Body of pancreas (tissue), 4 donors: ENCODE data around the gene BCOR. TPM values are rescaled to one million over a fixed set of nuclear protein-coding genes. Genes with fewer than 3 reads are reported as not detected.

Experiments used
- ATAC-seq: fragments of 150-250 bp; one replicate; pipeline ENCODE4 v1.9.1; 2016
- DNase-seq, 4 donors: peaks; one replicate each; pipeline ENCODE4 v3.0.0-alpha.2; 2019
- H3K27ac ChIP-seq, 4 donors: fragments of 200-600 bp; sonication (generic); 1 replicate in 3 of 4; 2 replicates in 1 of 4; pipeline versions ENCODE4 v1.5.1 to v1.6.1; 2016 to 2019; ENCODE audit warnings: mild to moderate bottlenecking in 1 of 4, mixed read lengths in 1 of 4, moderate library complexity in 1 of 4
- H3K27me3 ChIP-seq, 2 donors: fragments of 200-600 bp; sonication (generic); one replicate each; pipeline ENCODE4 v1.6.0; 2016; ENCODE audit warnings: mild to moderate bottlenecking in 1 of 2
- H3K36me3 ChIP-seq, 2 donors: fragments of 200-600 bp; sonication (generic); replicated peaks in 1 of 2; 2 replicates each; pipeline ENCODE4 v1.5.1; 2016; ENCODE audit warnings: low read depth in 2 of 2; ENCODE audit not compliant: insufficient read depth in 1 of 2
- H3K4me1 ChIP-seq: fragments of 200-600 bp; sonication (generic); one replicate; pipeline ENCODE4 v1.6.0; 2016
- H3K4me3 ChIP-seq, 2 donors: fragments of 200-600 bp; sonication (generic); 1 replicate in 1 of 2; 2 replicates in 1 of 2; pipeline ENCODE4 v1.5.1; 2016 to 2019
- H3K9me3 ChIP-seq, 3 donors: fragments of 200-600 bp; sonication (generic); 1 replicate in 2 of 3; 2 replicates in 1 of 3; pipeline ENCODE4 v1.5.1; 2016
- POLR2A ChIP-seq, 3 donors: fragments of 450-650 bp; IDR thresholded peaks; one replicate each; pipeline ENCODE4 v1.6.1; 2016; ENCODE audit warnings: antibody characterized with exemption in 3 of 3, mild to moderate bottlenecking in 2 of 3
- WGBS, 2 donors: methylation state at CpG; one replicate each; pipeline ENCODE4 v1.1.5; 2017; 5-methylcytosine and 5-hydroxymethylcytosine counted together
- intact Hi-C: fragments of 100-400 bp; cut with DNase I; formaldehyde crosslinking; loops from one replicate; pipeline ENCODE4 v1.15.1; 2023
- total RNA-seq, 2 donors: library from RNA; depleted of rRNA; stranded (reverse); fragments of >200 nt; gene quantifications; one replicate each; pipeline ENCODE4 v1.1.0, GENCODE V29; 2016
- TF ChIP-seq, protein P1 (sequence below), 7 experiments: fragments of 450-650 bp in 4 of 7; fragments of 200-600 bp in 3 of 7; sonication (generic) in 3 of 7; IDR thresholded peaks; one replicate each; pipeline ENCODE4 v1.5.1; 2016 to 2019; ENCODE audit warnings: antibody characterized with exemption in 7 of 7

The BCOR gene
- total RNA-seq, 2 donors from 2014 or later: 13.2 to 23.6 TPM

DNA sequence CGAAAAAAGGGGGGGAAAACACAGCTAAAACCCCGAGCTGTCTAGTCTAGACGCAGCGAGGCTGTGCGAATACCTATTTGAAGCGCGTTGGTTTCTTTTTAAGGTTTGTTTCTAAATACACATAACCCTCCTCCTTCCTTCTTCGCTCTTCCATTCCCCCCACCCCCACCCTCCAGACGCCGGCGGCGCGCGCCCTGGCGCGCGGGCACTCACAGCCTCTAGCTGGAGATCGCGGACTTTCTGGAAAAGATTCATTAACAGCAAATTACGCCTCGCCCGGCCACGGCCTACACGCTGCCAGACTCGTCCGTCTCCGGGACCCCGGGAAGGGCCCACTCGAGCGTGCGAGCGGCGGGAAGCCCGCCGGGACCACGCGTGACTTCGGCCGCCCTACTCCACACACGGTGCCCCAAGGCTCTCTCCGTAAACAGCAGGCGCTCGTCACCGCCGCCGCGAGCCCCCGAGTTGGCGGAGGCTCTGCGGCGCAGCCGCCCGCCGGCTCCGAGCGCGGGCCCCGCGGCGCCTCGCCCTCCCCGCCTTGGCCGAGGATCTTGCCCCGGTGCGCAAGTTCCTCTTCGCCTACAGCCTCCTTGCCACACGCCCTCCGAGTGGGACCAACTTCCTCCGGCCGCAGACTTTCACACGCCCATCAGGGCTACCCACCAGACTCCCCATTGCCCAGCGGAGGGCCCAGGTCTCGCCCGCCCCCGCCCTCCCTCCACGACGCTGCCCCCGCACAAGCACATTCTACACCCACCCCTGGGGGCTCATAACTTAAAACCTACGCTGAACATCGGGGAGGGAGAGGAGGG lies 2.0 kb downstream of the BCOR start:
- Histone ChIP-seq H3K27ac (peak overlapping the region; percentile 83 to 94 (median 90)), H3K36me3 (no peaks in the 10 kb centered on the region), H3K4me1 (peaks cover 35% of the 10 kb centered on the region), H3K9me3 (no peaks in the 10 kb centered on the region), H3K4me3 (peak overlapping the region; percentile 3 to 39), H3K27me3 (no peaks in the 10 kb centered on the region)
- ATAC-seq: no peak
- peak in 1 of 3 donors; percentile 9 for TF ChIP-seq POLR2A (IDR thresholded peaks at IDR 0.05)
- TF ChIP-seq, protein P1, sequence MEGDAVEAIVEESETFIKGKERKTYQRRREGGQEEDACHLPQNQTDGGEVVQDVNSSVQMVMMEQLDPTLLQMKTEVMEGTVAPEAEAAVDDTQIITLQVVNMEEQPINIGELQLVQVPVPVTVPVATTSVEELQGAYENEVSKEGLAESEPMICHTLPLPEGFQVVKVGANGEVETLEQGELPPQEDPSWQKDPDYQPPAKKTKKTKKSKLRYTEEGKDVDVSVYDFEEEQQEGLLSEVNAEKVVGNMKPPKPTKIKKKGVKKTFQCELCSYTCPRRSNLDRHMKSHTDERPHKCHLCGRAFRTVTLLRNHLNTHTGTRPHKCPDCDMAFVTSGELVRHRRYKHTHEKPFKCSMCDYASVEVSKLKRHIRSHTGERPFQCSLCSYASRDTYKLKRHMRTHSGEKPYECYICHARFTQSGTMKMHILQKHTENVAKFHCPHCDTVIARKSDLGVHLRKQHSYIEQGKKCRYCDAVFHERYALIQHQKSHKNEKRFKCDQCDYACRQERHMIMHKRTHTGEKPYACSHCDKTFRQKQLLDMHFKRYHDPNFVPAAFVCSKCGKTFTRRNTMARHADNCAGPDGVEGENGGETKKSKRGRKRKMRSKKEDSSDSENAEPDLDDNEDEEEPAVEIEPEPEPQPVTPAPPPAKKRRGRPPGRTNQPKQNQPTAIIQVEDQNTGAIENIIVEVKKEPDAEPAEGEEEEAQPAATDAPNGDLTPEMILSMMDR (IDR thresholded peaks at IDR 0.05): no peak
- peak in 1 of 4 donors; percentile 39 for DNase-seq
- WGBS, 2 donors: 0% methylated on average over 16 to 21 of the region's 80 CpGs
- intact Hi-C loops: loop anchor here (10.0 kb wide), 1 partner anchor 59 kb away; no protein-coding TSS in a partner anchor

DNA sequence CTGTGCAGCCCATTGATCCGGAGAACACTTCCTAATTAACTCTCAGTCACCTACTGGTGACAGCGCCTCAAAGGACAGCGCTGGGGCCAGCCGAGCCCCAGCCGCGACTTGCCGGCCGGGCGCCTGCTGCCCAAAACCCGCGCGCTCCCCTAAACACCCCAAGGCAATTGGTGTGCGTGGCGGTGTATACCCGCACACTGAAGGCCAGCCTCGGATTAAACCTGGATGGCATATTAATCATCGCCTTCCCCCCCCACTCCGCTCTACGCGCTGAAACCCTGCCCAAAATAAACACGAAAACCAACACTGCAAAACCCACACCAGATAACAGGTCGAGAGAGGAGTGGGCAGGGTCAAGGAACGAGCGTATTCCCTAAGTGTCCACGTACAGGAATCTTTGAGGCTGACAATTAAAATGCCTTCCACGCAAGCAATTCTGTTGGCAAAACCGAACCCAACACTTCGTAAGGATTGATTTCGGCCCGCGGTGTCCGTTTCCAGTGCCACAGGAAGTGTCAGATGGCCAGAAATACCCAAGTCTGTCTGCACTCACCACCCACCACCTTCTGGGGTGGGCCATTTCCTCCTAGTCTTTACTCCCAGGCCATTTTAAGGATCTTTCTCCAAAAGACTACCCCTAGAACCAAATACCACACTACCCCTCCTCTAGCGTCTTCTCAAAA lies 2.7 kb downstream of the BCOR start:
- 0% methylated on average over 1 to 26 of the region's 33 CpGs for WGBS, 2 donors
- H3K4me1 ChIP-seq: peaks cover 36% of the 10 kb centered on the region
- peak overlapping the region; percentile 3 to 39 for H3K4me3 ChIP-seq
- H3K27me3 ChIP-seq: no peaks in the 10 kb centered on the region
- no peaks in the 10 kb centered on the region for H3K9me3 ChIP-seq
- H3K27ac ChIP-seq: peak overlapping the region; percentile 83 to 94 (median 90)
- no peak for ATAC-seq
- no peak for TF ChIP-seq POLR2A (IDR thresholded peaks at IDR 0.05)
- TF ChIP-seq, protein P1 (IDR thresholded peaks at IDR 0.05): no peak
- H3K36me3 ChIP-seq: no peaks in the 10 kb centered on the region
- intact Hi-C loops: loop anchor here (10.0 kb wide), 1 partner anchor 60 kb away; no protein-coding TSS in a partner anchor
- no peak for DNase-seq

DNA sequence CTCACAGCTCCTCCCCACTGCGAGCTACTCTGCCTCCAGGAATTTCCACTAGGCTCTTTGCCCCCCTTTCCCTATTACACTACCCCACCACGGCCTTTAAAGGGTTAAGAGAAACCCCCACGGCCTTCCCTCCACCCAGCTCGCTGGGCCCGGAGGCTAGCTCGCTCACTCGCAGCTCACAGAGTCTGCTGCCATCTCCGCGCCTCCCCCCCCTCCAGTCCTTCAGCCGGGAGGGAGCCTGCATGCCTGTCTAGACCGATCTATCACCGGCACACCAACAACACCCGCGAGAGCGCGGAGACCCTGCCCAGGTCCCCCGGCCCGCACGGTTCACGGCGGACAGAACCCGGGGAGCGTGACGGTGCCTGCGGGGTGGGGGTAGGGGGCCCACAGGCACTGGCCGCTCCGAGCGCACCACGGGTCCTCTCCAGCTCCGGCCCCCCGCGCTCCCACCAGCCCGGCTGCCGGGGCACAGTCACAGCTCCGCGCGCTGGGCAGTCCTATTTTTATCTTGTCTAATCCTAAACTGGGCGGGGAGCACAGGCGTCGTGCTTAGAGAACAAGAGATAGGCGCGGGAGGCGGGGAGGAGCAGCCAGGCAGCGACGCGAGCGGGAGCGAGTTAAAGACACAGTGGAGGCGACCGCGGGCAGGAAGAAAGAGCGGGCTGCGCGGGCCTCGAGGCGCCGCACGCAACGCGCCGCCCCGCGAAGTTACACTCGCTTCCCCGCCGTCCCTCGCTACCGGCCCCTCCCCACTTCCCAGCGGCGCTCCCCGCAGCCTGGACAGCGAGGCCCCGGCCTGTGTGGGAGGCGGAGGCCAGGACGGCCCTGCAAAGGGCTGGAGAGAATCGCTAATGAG lies 3.5 kb downstream of the BCOR start:
- no peak for ATAC-seq
- Histone ChIP-seq H3K4me3 (no peak overlapping the region), H3K27me3 (no peaks in the 10 kb centered on the region), H3K4me1 (peaks cover 36% of the 10 kb centered on the region), H3K9me3 (no peaks in the 10 kb centered on the region), H3K36me3 (no peaks in the 10 kb centered on the region), H3K27ac (peak overlapping the region; percentile 83 to 94 (median 90))
- TF ChIP-seq, protein P1 (IDR thresholded peaks at IDR 0.05): no peak
- TF ChIP-seq POLR2A (IDR thresholded peaks at IDR 0.05): peak in 2 of 3 donors; percentile 16 to 18
- intact Hi-C loops: loop anchor here (10.0 kb wide), 1 partner anchor 61 kb away; no protein-coding TSS in a partner anchor
- WGBS, 2 donors: 0% methylated on average over 1 to 57 of the region's 76 CpGs
- DNase-seq: peak in 3 of 4 donors; percentile 40 to 48 (median 48)

DNA sequence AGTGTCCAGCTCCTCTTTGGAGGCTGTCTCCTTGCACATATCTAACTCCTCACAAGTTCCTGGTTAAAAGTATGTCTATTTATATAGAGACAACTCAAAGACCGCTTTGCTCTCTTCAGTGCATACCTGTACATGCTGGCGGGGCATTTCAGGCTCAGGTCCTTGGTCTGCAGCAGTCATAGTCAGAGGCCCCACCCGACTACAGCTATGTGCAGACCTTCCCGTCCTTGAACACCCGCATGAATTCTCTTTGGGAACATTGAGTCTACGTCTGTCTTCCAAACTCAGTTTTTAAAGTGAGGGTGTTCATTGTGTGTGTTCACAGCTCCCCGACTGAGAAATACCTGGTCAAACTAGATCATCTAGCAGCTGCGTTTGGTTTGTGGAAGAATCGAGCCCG lies 4.2 kb downstream of the BCOR start:
- Histone ChIP-seq H3K9me3 (no peaks in the 10 kb centered on the region), H3K27ac (peak overlapping the region in 1 of 4 donors; percentile 89), H3K4me3 (no peak overlapping the region), H3K4me1 (peaks cover 42% of the 10 kb centered on the region), H3K27me3 (no peaks in the 10 kb centered on the region), H3K36me3 (no peaks in the 10 kb centered on the region)
- WGBS, 2 donors: 28 to 43% methylated on average over 2 to 10 of the region's 10 CpGs
- intact Hi-C loops: loop anchor here (10.0 kb wide), 1 partner anchor 61 kb away; no protein-coding TSS in a partner anchor
- no peak for TF ChIP-seq POLR2A (IDR thresholded peaks at IDR 0.05)
- TF ChIP-seq, protein P1 (IDR thresholded peaks at IDR 0.05): no peak
- DNase-seq (no peak), ATAC-seq (no peak)
